ENCODE results near the gene UBE2D4. TPM values are rescaled to one million over a fixed set of nuclear protein-coding genes. Genes with fewer than 3 reads are reported as not detected.

UBE2D4 gene
- total and polyA plus RNA-seq, 2 donors (not counting 3 experiments of a cell fraction or from before 2014, with no cell fraction given), result 11.3 to 19.8 TPM

DNA sequence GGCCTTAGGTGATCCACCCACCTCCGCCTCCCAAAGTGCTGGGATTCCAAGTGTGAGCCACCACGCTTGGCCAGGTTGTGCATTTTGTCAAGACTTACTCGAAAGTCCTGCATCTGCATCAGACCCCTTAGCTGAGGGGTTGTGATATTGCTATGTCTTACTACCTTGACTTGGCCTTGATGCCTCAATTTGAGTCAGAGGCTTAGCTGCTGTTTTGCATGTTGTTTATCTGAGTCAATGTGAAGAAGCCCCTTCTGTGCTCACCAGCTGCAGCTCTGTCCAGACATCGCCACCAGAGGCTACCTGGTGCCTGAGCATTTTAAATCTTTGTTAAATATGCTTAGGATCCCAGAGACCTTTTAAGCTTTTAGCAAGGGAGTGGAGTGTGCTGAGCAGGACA, 18.1 kb downstream of the UBE2D4 start:
- no peak for FAIRE-seq
- H3K9me1 ChIP-seq (replicated peaks; ENCODE audit: control insufficient read depth, extremely low read depth, insufficient read depth, low read length), result no peaks in the 10 kb centered on the region
- ChIA-PET CTCF (interaction anchor here (1.1 to 2.8 kb wide), 2 partner anchors 11 to 14 kb away, joined by 3 to 12 read pairs; no protein-coding TSS in a partner anchor), POLR2A (no interaction called here)
- H3K9ac ChIP-seq (replicated peaks; ENCODE audit: extremely low read depth, insufficient read depth, low read length), result no peak overlapping the region
- no peaks in the 10 kb centered on the region for H3K9me3 ChIP-seq (replicated peaks; ENCODE audit: control insufficient read depth, insufficient read depth, low read length)
- no peaks in the 10 kb centered on the region for H3K79me2 ChIP-seq (ENCODE audit: control insufficient read depth, insufficient read depth, low read length)
- H3K27me3 ChIP-seq (ENCODE audit: control insufficient read depth in 2 of 2, insufficient read depth in 2 of 2, low read length in 2 of 2), result no peaks in the 10 kb centered on the region
- dilution Hi-C loops (cut with MboI; ENCODE audit: extremely low pct_ligation_motif_present, low sequenced_read_pairs) (no loop called here), intact Hi-C loops (cut with micrococcal nuclease) (no loop called here)
- no peaks in the 10 kb centered on the region for H3K36me3 ChIP-seq (ENCODE audit: control insufficient read depth in 2 of 2, extremely low read depth in 1 of 2, insufficient read depth in 2 of 2, low read length in 2 of 2)
- TF ChIP-seq POLR2AphosphoS5 (IDR thresholded peaks at IDR 0.05; ENCODE audit: insufficient read depth, low read depth, low read length) (no peak), MYC (IDR thresholded peaks at IDR 0.05; ENCODE audit: low read depth, low read length) (no peak), POLR2A (IDR thresholded peaks at IDR 0.05; ENCODE audit: low read depth, low read length) (no peak), EZH2 (IDR thresholded peaks at IDR 0.05; ENCODE audit: borderline replicate concordance, low read depth, low read length, severe bottlenecking) (no peak), FOS (IDR thresholded peaks at IDR 0.05; ENCODE audit: borderline replicate concordance, insufficient read depth, low read length) (no peak), JUN (IDR thresholded peaks at IDR 0.05; ENCODE audit: borderline replicate concordance, insufficient read depth, insufficient read length, low read depth) (no peak), GATA2 (IDR thresholded peaks at IDR 0.05; ENCODE audit: insufficient read depth, insufficient read length, low read depth, low read length) (no peak)
- TF ChIP-seq, protein P1, sequence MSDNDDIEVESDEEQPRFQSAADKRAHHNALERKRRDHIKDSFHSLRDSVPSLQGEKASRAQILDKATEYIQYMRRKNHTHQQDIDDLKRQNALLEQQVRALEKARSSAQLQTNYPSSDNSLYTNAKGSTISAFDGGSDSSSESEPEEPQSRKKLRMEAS (IDR thresholded peaks at IDR 0.05; ENCODE audit: insufficient read depth, insufficient read length), result no peak
- TF ChIP-seq, protein P2, sequence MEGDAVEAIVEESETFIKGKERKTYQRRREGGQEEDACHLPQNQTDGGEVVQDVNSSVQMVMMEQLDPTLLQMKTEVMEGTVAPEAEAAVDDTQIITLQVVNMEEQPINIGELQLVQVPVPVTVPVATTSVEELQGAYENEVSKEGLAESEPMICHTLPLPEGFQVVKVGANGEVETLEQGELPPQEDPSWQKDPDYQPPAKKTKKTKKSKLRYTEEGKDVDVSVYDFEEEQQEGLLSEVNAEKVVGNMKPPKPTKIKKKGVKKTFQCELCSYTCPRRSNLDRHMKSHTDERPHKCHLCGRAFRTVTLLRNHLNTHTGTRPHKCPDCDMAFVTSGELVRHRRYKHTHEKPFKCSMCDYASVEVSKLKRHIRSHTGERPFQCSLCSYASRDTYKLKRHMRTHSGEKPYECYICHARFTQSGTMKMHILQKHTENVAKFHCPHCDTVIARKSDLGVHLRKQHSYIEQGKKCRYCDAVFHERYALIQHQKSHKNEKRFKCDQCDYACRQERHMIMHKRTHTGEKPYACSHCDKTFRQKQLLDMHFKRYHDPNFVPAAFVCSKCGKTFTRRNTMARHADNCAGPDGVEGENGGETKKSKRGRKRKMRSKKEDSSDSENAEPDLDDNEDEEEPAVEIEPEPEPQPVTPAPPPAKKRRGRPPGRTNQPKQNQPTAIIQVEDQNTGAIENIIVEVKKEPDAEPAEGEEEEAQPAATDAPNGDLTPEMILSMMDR (IDR thresholded peaks at IDR 0.05; ENCODE audit: extremely low read depth in 1 of 2, insufficient read depth in 1 of 2, low read depth in 1 of 2, low read length in 2 of 2), result no peak
- H3K4me2 ChIP-seq (ENCODE audit: insufficient read depth, low read length), result no peak overlapping the region
- no peak overlapping the region for H3K27ac ChIP-seq (ENCODE audit: insufficient read depth, low read depth, low read length)
- no peaks in the 10 kb centered on the region for H3K4me1 ChIP-seq (ENCODE audit: control insufficient read depth, extremely low read depth, insufficient read depth, low read length)
- H2AFZ ChIP-seq (ENCODE audit: low read depth, low read length), result no peak overlapping the region
- H4K20me1 ChIP-seq (replicated peaks; ENCODE audit: control insufficient read depth, extremely low read depth, insufficient read depth, low read length), result no peaks in the 10 kb centered on the region
- no peak overlapping the region for H3K4me3 ChIP-seq (replicated peaks in 1 of 3; ENCODE audit: insufficient read depth in 1 of 3, low read depth in 1 of 3, low read length in 3 of 3)
- no peak for DNase-seq (ENCODE audit: low read depth, low spot score)
- BruUV-seq (replicated peaks), result no TSS peak

Measured in endothelial cell of umbilical vein (primary cell).